OCI-LY1 (cell line): Measurements from ENCODE around the gene TSPAN8.

Source experiments
- H2AFZ ChIP-seq: fragments of 200-600 bp; sonication (generic), shearing (Covaris generic); 2 replicates; pipeline ENCODE4 v1.6.0; 2014; ENCODE audit warnings: antibody characterized with exemption, mild to moderate bottlenecking, low read length
- H3F3A ChIP-seq: fragments of 200-600 bp; sonication (generic), shearing (Covaris generic); 2 replicates; pipeline ENCODE4 v1.6.0; 2014; ENCODE audit warnings: mild to moderate bottlenecking, antibody characterized with exemption, low read length, moderate library complexity; ENCODE audit not compliant: insufficient read depth
- H3K27ac ChIP-seq: fragments of 200-600 bp; sonication (generic); 2 replicates; pipeline ENCODE4 v1.5.1; 2014; ENCODE audit warnings: low read length, mixed run types, mild to moderate bottlenecking, low read depth; ENCODE audit not compliant: poor library complexity, severe bottlenecking
- H3K27me3 ChIP-seq: fragments of 200-600 bp; sonication (generic); 2 replicates; pipeline ENCODE4 v1.6.0; 2014; ENCODE audit warnings: antibody characterized with exemption, mild to moderate bottlenecking, low read length, moderate library complexity; ENCODE audit not compliant: insufficient read depth
- H3K36me3 ChIP-seq: fragments of 200-600 bp; sonication (generic); 2 replicates; pipeline ENCODE4 v1.6.1; 2014; ENCODE audit warnings: mild to moderate bottlenecking, antibody characterized with exemption, low read length, moderate library complexity, mixed read lengths; ENCODE audit not compliant: insufficient read depth
- H3K4me1 ChIP-seq: fragments of 200-600 bp; sonication (generic); 2 replicates; pipeline ENCODE4 v1.5.1; 2014; ENCODE audit warnings: mild to moderate bottlenecking, low read length, moderate library complexity; ENCODE audit not compliant: insufficient read depth, severe bottlenecking
- H3K4me2 ChIP-seq: fragments of 200-600 bp; sonication (generic), shearing (Covaris generic); 2 replicates; pipeline ENCODE4 v1.6.1; 2014; ENCODE audit warnings: low read length
- H3K4me3 ChIP-seq: fragments of 200-600 bp; sonication (generic); 2 replicates; pipeline ENCODE4 v1.5.1; 2014; ENCODE audit warnings: low read length, low read depth, mild to moderate bottlenecking, mixed read lengths; ENCODE audit not compliant: poor library complexity, severe bottlenecking
- H3K79me2 ChIP-seq: fragments of 200-600 bp; shearing (Covaris generic); 2 replicates; pipeline ENCODE4 v1.6.1; 2016; ENCODE audit warnings: mixed run types, low read length, mixed read lengths; ENCODE audit not compliant: insufficient read depth
- H3K9ac ChIP-seq: fragments of 200-600 bp; sonication (generic), shearing (Covaris generic); 2 replicates; pipeline ENCODE4 v1.6.1; 2014; ENCODE audit warnings: mild to moderate bottlenecking, low read length, mixed read lengths
- H3K9me2 ChIP-seq: fragments of 200-600 bp; sonication (generic), shearing (Covaris generic); 2 replicates; pipeline ENCODE4 v1.6.1; 2014; ENCODE audit warnings: low read depth, mild to moderate bottlenecking, low read length, mixed read lengths
- H3K9me3 ChIP-seq: fragments of 200-600 bp; shearing (Covaris generic); 2 replicates; pipeline ENCODE4 v1.6.1; 2014; ENCODE audit warnings: low read length, mixed read lengths
- H4K20me1 ChIP-seq: fragments of 200-600 bp; sonication (generic), shearing (Covaris generic); 2 replicates; pipeline ENCODE4 v1.6.0; 2016; ENCODE audit warnings: mild to moderate bottlenecking, low read length; ENCODE audit not compliant: insufficient read depth
- EZH2 ChIP-seq: fragments of 200-600 bp; sonication (generic), shearing (Covaris generic); IDR thresholded peaks from 2 replicates; pipeline ENCODE4 v1.8.0; 2017; ENCODE audit warnings: borderline replicate concordance, mixed run types, mild to moderate bottlenecking, antibody characterized with exemption, low read length, moderate library complexity, mixed read lengths
- TF ChIP-seq, protein P1 (sequence below): fragments of 200-600 bp; sonication (generic), shearing (Covaris generic); IDR thresholded peaks from 2 replicates; pipeline ENCODE4 v1.5.1; 2017; ENCODE audit warnings: mild to moderate bottlenecking, antibody characterized with exemption, low read length, moderate library complexity, mixed read lengths

The TSPAN8 gene

DNA sequence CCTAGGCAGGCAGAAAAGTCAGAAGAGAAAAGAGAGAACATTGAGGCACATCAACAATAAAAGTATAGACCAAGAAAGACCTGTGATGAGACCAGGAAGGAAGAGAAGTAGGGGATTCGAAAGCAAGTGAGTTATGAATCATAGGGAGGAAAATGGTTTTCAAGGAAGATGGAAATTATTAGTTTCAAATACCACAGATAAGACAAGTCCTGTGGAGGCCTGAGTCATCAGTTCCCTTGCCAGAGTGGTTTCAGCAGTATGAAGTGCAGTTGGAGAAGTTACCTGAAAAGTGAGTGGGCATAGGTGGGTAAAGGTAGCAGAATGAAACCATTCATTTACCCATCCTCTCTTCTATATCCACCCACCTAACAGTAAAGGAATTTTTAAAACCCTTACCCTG lies 25.2 kb upstream of the TSPAN8 start:
- no peaks in the 10 kb centered on the region for H3K79me2 ChIP-seq
- H3K9ac ChIP-seq: no peak overlapping the region
- no peaks in the 10 kb centered on the region for H3K27me3 ChIP-seq
- H3K9me2 ChIP-seq: no peaks in the 10 kb centered on the region
- TF ChIP-seq, protein P1, sequence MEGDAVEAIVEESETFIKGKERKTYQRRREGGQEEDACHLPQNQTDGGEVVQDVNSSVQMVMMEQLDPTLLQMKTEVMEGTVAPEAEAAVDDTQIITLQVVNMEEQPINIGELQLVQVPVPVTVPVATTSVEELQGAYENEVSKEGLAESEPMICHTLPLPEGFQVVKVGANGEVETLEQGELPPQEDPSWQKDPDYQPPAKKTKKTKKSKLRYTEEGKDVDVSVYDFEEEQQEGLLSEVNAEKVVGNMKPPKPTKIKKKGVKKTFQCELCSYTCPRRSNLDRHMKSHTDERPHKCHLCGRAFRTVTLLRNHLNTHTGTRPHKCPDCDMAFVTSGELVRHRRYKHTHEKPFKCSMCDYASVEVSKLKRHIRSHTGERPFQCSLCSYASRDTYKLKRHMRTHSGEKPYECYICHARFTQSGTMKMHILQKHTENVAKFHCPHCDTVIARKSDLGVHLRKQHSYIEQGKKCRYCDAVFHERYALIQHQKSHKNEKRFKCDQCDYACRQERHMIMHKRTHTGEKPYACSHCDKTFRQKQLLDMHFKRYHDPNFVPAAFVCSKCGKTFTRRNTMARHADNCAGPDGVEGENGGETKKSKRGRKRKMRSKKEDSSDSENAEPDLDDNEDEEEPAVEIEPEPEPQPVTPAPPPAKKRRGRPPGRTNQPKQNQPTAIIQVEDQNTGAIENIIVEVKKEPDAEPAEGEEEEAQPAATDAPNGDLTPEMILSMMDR: no peak
- TF ChIP-seq EZH2: no peak
- no peaks in the 10 kb centered on the region for H3K9me3 ChIP-seq
- H3K27ac ChIP-seq: no peak overlapping the region
- no peaks in the 10 kb centered on the region for H4K20me1 ChIP-seq
- no peak overlapping the region for H3K4me3 ChIP-seq
- no peak overlapping the region for H2AFZ ChIP-seq
- no peaks in the 10 kb centered on the region for H3K4me1 ChIP-seq
- no peaks in the 10 kb centered on the region for H3K36me3 ChIP-seq
- H3F3A ChIP-seq: no peaks in the 10 kb centered on the region
- H3K4me2 ChIP-seq: no peak overlapping the region

DNA sequence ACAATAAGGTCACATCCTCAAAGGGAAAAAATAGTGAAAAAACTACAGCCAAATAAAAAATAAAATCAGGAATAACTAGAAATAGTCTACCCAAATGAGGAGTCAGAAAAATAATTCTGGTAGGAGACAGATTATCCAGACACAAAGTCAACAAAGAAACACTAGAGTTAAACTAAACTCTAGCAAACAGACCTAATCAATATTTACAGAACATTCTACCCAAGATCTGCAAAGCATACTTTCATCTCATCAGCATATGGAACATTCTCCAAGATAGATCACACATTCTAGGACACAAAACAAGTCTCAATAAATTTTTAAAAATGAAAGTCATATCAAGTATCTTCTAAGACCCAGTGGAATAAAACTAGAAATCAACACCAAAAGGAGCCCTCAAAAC lies 20.4 kb upstream of the TSPAN8 start:
- TF ChIP-seq EZH2: no peak
- TF ChIP-seq, protein P1: no peak

DNA sequence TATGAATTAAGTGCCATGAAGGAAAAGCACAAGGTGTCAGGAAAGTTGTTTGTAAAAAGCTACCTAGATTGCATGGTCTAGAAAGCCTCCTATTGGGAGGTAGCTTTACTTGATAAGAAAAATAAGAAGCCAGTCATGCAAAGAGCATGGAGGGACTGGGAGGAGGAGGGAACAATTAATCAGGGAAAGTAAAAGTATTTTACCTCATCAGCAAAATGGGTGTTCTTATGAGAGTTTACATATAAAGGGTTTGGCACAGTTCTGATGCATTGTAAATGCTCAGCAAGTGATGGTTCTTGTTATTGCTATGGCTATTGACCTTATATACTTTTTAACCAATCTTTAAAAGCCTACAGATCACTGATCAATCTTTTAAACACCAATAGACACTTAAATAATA lies 17.0 kb upstream of the TSPAN8 start:
- H3K27ac ChIP-seq: no peak overlapping the region
- no peaks in the 10 kb centered on the region for H3F3A ChIP-seq
- no peak overlapping the region for H2AFZ ChIP-seq
- H3K9me2 ChIP-seq: no peaks in the 10 kb centered on the region
- no peaks in the 10 kb centered on the region for H3K4me1 ChIP-seq
- H3K9ac ChIP-seq: no peak overlapping the region
- no peaks in the 10 kb centered on the region for H3K9me3 ChIP-seq
- H3K79me2 ChIP-seq: no peaks in the 10 kb centered on the region
- H3K4me2 ChIP-seq: no peak overlapping the region
- no peaks in the 10 kb centered on the region for H4K20me1 ChIP-seq
- H3K36me3 ChIP-seq: no peaks in the 10 kb centered on the region
- TF ChIP-seq EZH2: no peak
- TF ChIP-seq, protein P1: no peak
- no peaks in the 10 kb centered on the region for H3K27me3 ChIP-seq
- no peak overlapping the region for H3K4me3 ChIP-seq

More for the DNA sequence above, 20.4 kb upstream of the TSPAN8 start:
- Histone ChIP-seq H3K4me1 (no peaks in the 10 kb centered on the region), H3K9ac (no peak overlapping the region), H2AFZ (no peak overlapping the region), H3K36me3 (no peaks in the 10 kb centered on the region), H3K9me3 (no peaks in the 10 kb centered on the region), H3K79me2 (no peaks in the 10 kb centered on the region), H3K4me2 (no peak overlapping the region), H3F3A (no peaks in the 10 kb centered on the region), H3K4me3 (no peak overlapping the region), H3K27me3 (no peaks in the 10 kb centered on the region), H4K20me1 (no peaks in the 10 kb centered on the region), H3K27ac (no peak overlapping the region), H3K9me2 (no peaks in the 10 kb centered on the region)
